Epithelial cell of esophagus (primary cell): ENCODE results near the gene LAMTOR5.

Experiments
- DNase-seq: peaks from one replicate; pipeline ENCODE4 v3.0.0; 2010; ENCODE audit warnings: low read depth
- H3K4me3 ChIP-seq: 2 replicates; pipeline ENCODE4 v1.5.1; 2011; ENCODE audit warnings: mild to moderate bottlenecking, low read length, control low read depth
- CTCF ChIP-seq: IDR thresholded peaks from 2 replicates; pipeline ENCODE4 v1.5.1; 2011; ENCODE audit warnings: low read depth, mild to moderate bottlenecking, low read length, control low read depth, inconsistent platforms; ENCODE audit not compliant: insufficient read depth; ENCODE audit errors: missing control alignments

The LAMTOR5 gene

GRCh38 chr1:110355321-110355720 is 52.2 kb downstream of the LAMTOR5 start:
- no peak overlapping the region for H3K4me3 ChIP-seq
- TF ChIP-seq CTCF = no peak
- DNase-seq = no peak
